OCI-LY7 (cell line): Measurements from ENCODE around the gene COL6A3. TPM values are rescaled to one million over a fixed set of nuclear protein-coding genes. Genes with fewer than 3 reads are reported as not detected.
"Not testable (repeated sequence)": the region's sequence is repeated elsewhere in the genome, so short reads cannot be mapped to it uniquely, and the experiment has no call there.

Experiments used
- BruUV-seq: library from RNA; stranded (reverse); fragments of 400-500 nt; replicated peaks from 2 replicates; lab custom pipeline; 2021; lab: Mats Ljungman, UMichigan
- CTCF ChIA-PET: fragments of 300-600 bp; sonication (Branson Sonifier 250); formaldehyde crosslinking; loops from one replicate; lab custom pipeline; 2022; ENCODE audit warnings: antibody characterized with exemption; ENCODE audit not compliant: unreplicated experiment; lab: Charles Lee
- POLR2A ChIA-PET: fragments of 300-600 bp; sonication (Branson Sonifier 250); formaldehyde crosslinking; loops from one replicate; lab custom pipeline; 2022; ENCODE audit warnings: antibody characterized with exemption; lab: Charles Lee
- DNase-seq: peaks from one replicate; pipeline ENCODE4 v3.0.0-alpha.2; 2015; ENCODE audit warnings: low spot score
- H2AFZ ChIP-seq: fragments of 200-600 bp; sonication (generic), shearing (Covaris generic); 2 replicates; pipeline ENCODE4 v1.6.1; 2014; ENCODE audit warnings: mild to moderate bottlenecking, antibody characterized with exemption, low read length, moderate library complexity
- H3K27ac ChIP-seq: fragments of 200-600 bp; sonication (generic); 2 replicates; pipeline ENCODE4 v1.5.1; 2014; ENCODE audit warnings: mixed run types, low read depth, mild to moderate bottlenecking, moderate library complexity, low read length, inconsistent platforms; ENCODE audit not compliant: poor library complexity, severe bottlenecking
- H3K36me3 ChIP-seq: fragments of 200-600 bp; sonication (generic); 2 replicates; pipeline ENCODE4 v1.6.1; 2014; ENCODE audit warnings: mild to moderate bottlenecking, antibody characterized with exemption, low read length, moderate library complexity, mixed read lengths; ENCODE audit not compliant: insufficient read depth
- H3K4me1 ChIP-seq: fragments of 200-600 bp; sonication (generic); 2 replicates; pipeline ENCODE4 v1.5.1; 2014; ENCODE audit warnings: mild to moderate bottlenecking, low read length; ENCODE audit not compliant: insufficient read depth, poor library complexity, severe bottlenecking
- H3K4me2 ChIP-seq: fragments of 200-600 bp; sonication (generic); 2 replicates; pipeline ENCODE4 v1.6.1; 2014; ENCODE audit warnings: mild to moderate bottlenecking, low read length
- H3K4me3 ChIP-seq: fragments of 200-600 bp; sonication (generic); 2 replicates; pipeline ENCODE4 v1.5.1; 2014; ENCODE audit warnings: mild to moderate bottlenecking, low read depth, low read length; ENCODE audit not compliant: poor library complexity, severe bottlenecking
- H3K79me2 ChIP-seq: fragments of 200-600 bp; sonication (generic); 2 replicates; pipeline ENCODE4 v1.6.1; 2016; ENCODE audit warnings: low read depth, mild to moderate bottlenecking, low read length, moderate library complexity, mixed read lengths; ENCODE audit not compliant: insufficient read depth
- H3K9me2 ChIP-seq: fragments of 200-600 bp; sonication (generic); 2 replicates; pipeline ENCODE4 v1.6.1; 2016; ENCODE audit warnings: mild to moderate bottlenecking, low read length, mixed read lengths; ENCODE audit not compliant: insufficient read depth
- H3K9me3 ChIP-seq: fragments of 200-600 bp; sonication (generic); 2 replicates; pipeline ENCODE4 v1.6.1; 2014; ENCODE audit warnings: mild to moderate bottlenecking, mixed run types, low read length, mixed read lengths
- H4K20me1 ChIP-seq: fragments of 200-600 bp; sonication (generic); 2 replicates; pipeline ENCODE4 v1.6.1; 2014; ENCODE audit warnings: mild to moderate bottlenecking, antibody characterized with exemption, low read length, moderate library complexity, mixed read lengths; ENCODE audit not compliant: insufficient read depth
- EZH2phosphoT487 ChIP-seq: fragments of 200-600 bp; sonication (generic); IDR thresholded peaks from 2 replicates; pipeline ENCODE4 v1.6.1; 2018; ENCODE audit warnings: low read depth, borderline replicate concordance, mild to moderate bottlenecking, mixed run types, antibody characterized with exemption, low read length, moderate library complexity, mixed read lengths
- intact Hi-C: fragments of 100-400 bp; cut with micrococcal nuclease; formaldehyde crosslinking; loops from one replicate; pipeline ENCODE4 v1.10.0; 2022; ENCODE audit not compliant: unreplicated experiment
- total RNA-seq, 2 experiments: library from RNA; depleted of rRNA in 1 of 2; stranded (reverse); fragments of >200 nt in 1 of 2; shearing (Covaris generic) in 1 of 2; gene quantifications; 2 replicates each; pipeline ENCODE4 v1.2.3, GENCODE V29; 2014 to 2022
- TF ChIP-seq, protein P1 (sequence below): fragments of 200-600 bp; sonication (generic); conservative IDR thresholded peaks from 2 replicates; pipeline ENCODE4 v1.5.1; 2014; ENCODE audit warnings: mild to moderate bottlenecking, antibody characterized with exemption, low read length, moderate library complexity, mixed read lengths

Gene COL6A3
- total RNA-seq, 2 experiments from 2014 or later: not detected

DNA sequence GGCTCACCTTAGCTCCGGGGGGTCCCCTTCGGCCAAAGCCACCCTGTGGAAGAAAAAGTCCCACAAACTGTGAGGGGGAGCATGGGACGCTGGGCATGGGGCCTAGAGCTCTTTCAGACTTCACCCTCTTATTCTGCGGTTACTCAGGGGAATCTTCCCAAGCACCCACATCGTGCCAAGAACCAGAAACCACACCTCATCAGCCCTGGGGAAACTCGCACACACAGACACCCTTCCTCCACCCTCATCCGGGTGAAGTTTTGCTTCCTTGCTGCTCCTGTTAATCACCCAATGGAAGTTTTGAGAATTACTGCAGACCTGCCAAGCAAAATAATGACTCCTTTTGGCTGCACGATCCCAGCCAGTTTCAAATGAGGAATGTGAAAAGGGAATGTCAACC is 59.1 kb downstream of the COL6A3 start:
- no peaks in the 10 kb centered on the region for H3K79me2 ChIP-seq
- no TSS peak for BruUV-seq
- TF ChIP-seq, protein P1, sequence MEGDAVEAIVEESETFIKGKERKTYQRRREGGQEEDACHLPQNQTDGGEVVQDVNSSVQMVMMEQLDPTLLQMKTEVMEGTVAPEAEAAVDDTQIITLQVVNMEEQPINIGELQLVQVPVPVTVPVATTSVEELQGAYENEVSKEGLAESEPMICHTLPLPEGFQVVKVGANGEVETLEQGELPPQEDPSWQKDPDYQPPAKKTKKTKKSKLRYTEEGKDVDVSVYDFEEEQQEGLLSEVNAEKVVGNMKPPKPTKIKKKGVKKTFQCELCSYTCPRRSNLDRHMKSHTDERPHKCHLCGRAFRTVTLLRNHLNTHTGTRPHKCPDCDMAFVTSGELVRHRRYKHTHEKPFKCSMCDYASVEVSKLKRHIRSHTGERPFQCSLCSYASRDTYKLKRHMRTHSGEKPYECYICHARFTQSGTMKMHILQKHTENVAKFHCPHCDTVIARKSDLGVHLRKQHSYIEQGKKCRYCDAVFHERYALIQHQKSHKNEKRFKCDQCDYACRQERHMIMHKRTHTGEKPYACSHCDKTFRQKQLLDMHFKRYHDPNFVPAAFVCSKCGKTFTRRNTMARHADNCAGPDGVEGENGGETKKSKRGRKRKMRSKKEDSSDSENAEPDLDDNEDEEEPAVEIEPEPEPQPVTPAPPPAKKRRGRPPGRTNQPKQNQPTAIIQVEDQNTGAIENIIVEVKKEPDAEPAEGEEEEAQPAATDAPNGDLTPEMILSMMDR: no peak
- TF ChIP-seq EZH2phosphoT487: no peak
- intact Hi-C loops: no loop called here
- H3K9me2 ChIP-seq: no peaks in the 10 kb centered on the region
- no peaks in the 10 kb centered on the region for H3K36me3 ChIP-seq
- H2AFZ ChIP-seq: no peak overlapping the region
- H3K9me3 ChIP-seq: no peaks in the 10 kb centered on the region
- ChIA-PET POLR2A (no interaction called here), CTCF (no interaction called here)
- no peak for DNase-seq
- H3K4me2 ChIP-seq: no peak overlapping the region
- H4K20me1 ChIP-seq: no peaks in the 10 kb centered on the region
- H3K27ac ChIP-seq: no peak overlapping the region
- no peaks in the 10 kb centered on the region for H3K4me1 ChIP-seq
- H3K4me3 ChIP-seq: no peak overlapping the region

DNA sequence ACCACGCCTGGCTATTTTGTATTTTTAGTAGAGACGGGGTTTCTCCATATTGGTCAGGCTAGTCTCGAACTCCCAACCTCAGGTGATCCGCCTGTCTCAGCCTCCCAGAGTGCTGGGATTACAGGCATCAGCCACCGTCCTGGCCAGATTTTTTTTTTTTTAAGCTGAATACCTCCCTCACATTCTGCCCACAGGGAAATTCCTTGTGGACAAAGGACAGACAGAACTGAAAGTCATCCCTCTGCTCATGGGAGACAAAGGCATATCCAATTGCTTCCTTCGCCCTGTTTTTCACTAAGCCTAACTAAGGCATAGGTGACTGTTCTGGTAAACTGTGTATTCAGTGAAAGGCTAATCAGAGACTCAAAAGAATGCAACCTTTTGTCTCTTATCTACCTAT is 59.8 kb downstream of the COL6A3 start:
- POLR2A ChIA-PET, H2AFZ ChIP-seq, H3K36me3 ChIP-seq, H3K4me3 ChIP-seq, intact Hi-C loops, H3K9me2 ChIP-seq, DNase-seq, H3K9me3 ChIP-seq, H3K4me1 ChIP-seq, H3K79me2 ChIP-seq, H4K20me1 ChIP-seq, BruUV-seq, H3K27ac ChIP-seq, H3K4me2 ChIP-seq: not testable (repeated sequence)
- CTCF ChIA-PET: interaction anchor here (0.6 kb wide), 1 partner anchor 120 kb away, joined by 3 read pairs; no protein-coding TSS in a partner anchor

DNA sequence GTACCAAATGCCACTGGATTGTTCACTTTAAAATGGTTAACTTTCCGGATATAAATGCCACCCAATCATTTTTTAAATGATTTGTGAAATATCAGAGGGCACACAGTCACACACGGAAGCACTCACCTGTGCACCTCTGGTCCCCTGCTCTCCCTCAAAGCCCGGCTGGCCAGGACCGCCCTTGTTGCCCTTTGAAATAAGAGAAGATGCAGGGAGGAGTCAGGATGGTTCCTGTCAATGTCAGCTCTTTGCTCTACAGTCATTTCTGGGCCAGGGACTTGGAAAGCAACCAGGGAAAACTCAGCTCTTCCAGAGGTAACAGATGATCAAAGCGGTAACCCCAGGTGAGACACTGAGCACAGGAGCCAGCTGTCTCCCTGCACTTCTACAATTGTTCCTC is 60.7 kb downstream of the COL6A3 start:
- DNase-seq: no peak
- H3K4me1 ChIP-seq: no peaks in the 10 kb centered on the region
- TF ChIP-seq, protein P1: no peak
- no peak for TF ChIP-seq EZH2phosphoT487
- ChIA-PET POLR2A (interaction anchor here (0.6 to 2.1 kb wide), 2 partner anchors 11 to 48 kb away, joined by 3 to 5 read pairs; no protein-coding TSS in a partner anchor), CTCF (interaction anchor here (0.5 kb wide), 1 partner anchor 214 kb away, joined by 10 read pairs; no protein-coding TSS in a partner anchor)
- BruUV-seq: no TSS peak
- no peaks in the 10 kb centered on the region for H3K9me3 ChIP-seq
- H3K4me2 ChIP-seq: no peak overlapping the region
- H3K36me3 ChIP-seq: no peaks in the 10 kb centered on the region
- no peak overlapping the region for H2AFZ ChIP-seq
- no peaks in the 10 kb centered on the region for H3K9me2 ChIP-seq
- no peak overlapping the region for H3K4me3 ChIP-seq
- H4K20me1 ChIP-seq: no peaks in the 10 kb centered on the region
- H3K27ac ChIP-seq: no peak overlapping the region
- H3K79me2 ChIP-seq: no peaks in the 10 kb centered on the region
- intact Hi-C loops: no loop called here
